ENCODE data around the gene SYT7. TPM values are rescaled to one million over a fixed set of nuclear protein-coding genes. Genes with fewer than 3 reads are reported as not detected.

SYT7 gene
- total and polyA plus RNA-seq, 2 donors (not counting 1 experiment from before 2014, with no cell fraction given) = not detected

GRCh38 chr11:61579676-61580270 lies 1.1 kb downstream of the SYT7 start:
- intact Hi-C loops (cut with micrococcal nuclease) = loop anchor here (5.0 kb wide), 2 partner anchors 147 to 388 kb away; partner anchors contain the start of genes FTH1 and SDHAF2
- H3K4me3 ChIP-seq (ENCODE audit: control extremely low read depth in 1 of 5, extremely low read depth in 1 of 5, insufficient read depth in 1 of 5, low read depth in 2 of 5, low read length in 4 of 5) = no peak overlapping the region
- no peaks in the 10 kb centered on the region for H3K36me3 ChIP-seq (replicated peaks in 1 of 2; ENCODE audit: control extremely low read depth in 1 of 2, control insufficient read depth in 1 of 2, extremely low read depth in 1 of 2, insufficient read depth in 2 of 2, low read length in 1 of 2)
- TF ChIP-seq EZH2 (IDR thresholded peaks at IDR 0.05; ENCODE audit: borderline replicate concordance, insufficient read depth, low read depth, low read length, poor library complexity, severe bottlenecking) = peak; percentile 47
- TF ChIP-seq, protein P1, sequence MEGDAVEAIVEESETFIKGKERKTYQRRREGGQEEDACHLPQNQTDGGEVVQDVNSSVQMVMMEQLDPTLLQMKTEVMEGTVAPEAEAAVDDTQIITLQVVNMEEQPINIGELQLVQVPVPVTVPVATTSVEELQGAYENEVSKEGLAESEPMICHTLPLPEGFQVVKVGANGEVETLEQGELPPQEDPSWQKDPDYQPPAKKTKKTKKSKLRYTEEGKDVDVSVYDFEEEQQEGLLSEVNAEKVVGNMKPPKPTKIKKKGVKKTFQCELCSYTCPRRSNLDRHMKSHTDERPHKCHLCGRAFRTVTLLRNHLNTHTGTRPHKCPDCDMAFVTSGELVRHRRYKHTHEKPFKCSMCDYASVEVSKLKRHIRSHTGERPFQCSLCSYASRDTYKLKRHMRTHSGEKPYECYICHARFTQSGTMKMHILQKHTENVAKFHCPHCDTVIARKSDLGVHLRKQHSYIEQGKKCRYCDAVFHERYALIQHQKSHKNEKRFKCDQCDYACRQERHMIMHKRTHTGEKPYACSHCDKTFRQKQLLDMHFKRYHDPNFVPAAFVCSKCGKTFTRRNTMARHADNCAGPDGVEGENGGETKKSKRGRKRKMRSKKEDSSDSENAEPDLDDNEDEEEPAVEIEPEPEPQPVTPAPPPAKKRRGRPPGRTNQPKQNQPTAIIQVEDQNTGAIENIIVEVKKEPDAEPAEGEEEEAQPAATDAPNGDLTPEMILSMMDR (IDR thresholded peaks at IDR 0.05) = no peak
- DNase-seq (peak; percentile 40), ATAC-seq (ENCODE audit: low read depth) (no peak)
- H3K27ac ChIP-seq (ENCODE audit: low read length in 2 of 2) = no peak overlapping the region
- H3K9me3 ChIP-seq (ENCODE audit: control extremely low read depth in 1 of 3, control insufficient read depth in 2 of 3, insufficient read depth in 1 of 3, low read length in 2 of 3) = peaks cover 0 to 11% (median 0%) of the 10 kb centered on the region in 3 donors
- no peaks in the 10 kb centered on the region for H4K20me1 ChIP-seq (ENCODE audit: control insufficient read depth, insufficient read depth, low read length, poor library complexity, severe bottlenecking)
- H3K4me2 ChIP-seq (replicated peaks; ENCODE audit: low read depth, low read length, poor library complexity, severe bottlenecking) = peak overlapping the region; percentile 91
- ChIA-PET POLR2A (interaction anchor here (0.7 kb wide), 1 partner anchor 18 kb away, joined by 5 read pairs; no protein-coding TSS in a partner anchor), CTCF (interaction anchor here (0.7 to 1.6 kb wide), 2 partner anchors 9 to 59 kb away, joined by 3 read pairs; no protein-coding TSS in a partner anchor)
- 15% methylated on average over 8 of the region's 14 CpGs for WGBS (ENCODE audit: insufficient coverage)
- H3K4me3 Mint-ChIP-seq = peak overlapping the region; percentile 76
- H3K27me3 ChIP-seq (replicated peaks in 1 of 4; ENCODE audit: control extremely low read depth in 1 of 4, control insufficient read depth in 3 of 4, insufficient read depth in 4 of 4, low read length in 3 of 4) = peaks cover 0 to 38% (median 14%) of the 10 kb centered on the region in 4 experiments
- H3K9me3 Mint-ChIP-seq (ENCODE audit: insufficient read depth) = no peaks in the 10 kb centered on the region
- no peaks in the 10 kb centered on the region for H3K79me2 ChIP-seq (ENCODE audit: control insufficient read depth, insufficient read depth, low read length)
- peaks cover 18% of the 10 kb centered on the region for H3K4me1 Mint-ChIP-seq
- H3K4me1 ChIP-seq (ENCODE audit: control insufficient read depth in 2 of 2, insufficient read depth in 2 of 2, low read length in 2 of 2) = peaks cover 13 to 16% of the 10 kb centered on the region in 2 donors
- peaks cover 40% of the 10 kb centered on the region for H3K27me3 Mint-ChIP-seq
- peak overlapping the region; percentile 32 for H3K9ac ChIP-seq (ENCODE audit: low read length)
- H3K27ac Mint-ChIP-seq = peak overlapping the region; percentile 41
- peak overlapping the region; percentile 56 for H2AFZ ChIP-seq (ENCODE audit: insufficient read depth, low read depth, low read length, poor library complexity, severe bottlenecking)
